Activated gamma-delta T cell (primary cell): Measurements from ENCODE around the gene SMYD2.

Experiments
- DNase-seq: peaks from one replicate; lab custom pipeline; 2025; lab: John Stamatoyannopoulos, UW

Gene SMYD2

GRCh38 chr1:214361636-214362035 is 80.7 kb downstream of the SMYD2 start:
- no peak for DNase-seq

DNA sequence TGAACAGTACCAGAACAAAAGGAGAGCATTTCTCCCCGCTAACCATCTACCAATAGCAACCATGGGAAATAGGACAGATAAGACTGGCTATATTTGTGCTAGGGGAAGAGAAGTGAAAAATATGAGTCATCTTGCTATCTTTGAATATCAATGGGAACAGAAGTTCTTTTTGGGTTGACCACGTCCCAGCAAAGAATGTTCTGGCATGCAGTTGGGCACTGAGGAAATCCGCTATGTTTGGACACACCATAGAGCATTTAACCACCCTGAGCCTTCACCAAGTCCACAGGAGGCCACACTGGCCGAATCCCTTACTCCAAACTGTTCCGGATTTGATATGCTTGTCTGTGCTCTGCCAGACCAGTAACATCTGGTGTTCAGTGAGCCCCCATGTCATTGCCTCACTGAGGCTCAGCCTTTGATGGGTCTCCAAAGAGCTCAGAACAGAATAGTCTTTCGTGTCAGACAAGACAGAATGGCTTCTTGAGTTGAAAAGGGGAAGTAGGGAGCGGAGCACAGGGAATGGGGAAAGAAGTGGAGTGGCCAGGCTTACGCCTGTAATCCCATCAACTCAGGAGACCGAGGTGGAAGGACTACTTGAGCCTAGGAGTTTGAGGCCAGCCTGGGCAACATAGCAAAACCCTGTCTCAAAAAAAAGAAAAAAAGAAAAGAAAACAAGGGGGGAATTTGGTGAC is 81.4 kb downstream of the SMYD2 start:
- no peak for DNase-seq

DNA sequence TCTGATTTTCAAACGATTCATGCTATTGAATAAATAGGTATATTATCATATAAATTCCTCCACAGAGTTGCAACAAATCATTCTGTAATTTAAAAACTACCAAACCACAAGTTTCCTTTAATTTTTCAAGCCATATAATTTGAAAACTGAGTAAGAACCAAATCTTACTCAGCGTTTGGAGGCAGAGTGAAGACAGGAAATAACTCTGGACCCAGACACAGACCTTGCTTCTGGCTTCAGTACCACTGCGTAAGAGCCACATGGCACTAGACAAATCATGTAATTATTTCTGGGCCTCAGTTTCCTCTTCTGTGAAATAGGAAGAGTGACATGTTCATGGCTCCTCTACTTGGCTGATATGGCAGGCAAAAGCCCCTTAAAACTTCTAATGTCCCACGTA is 82.4 kb downstream of the SMYD2 start:
- DNase-seq: no peak

DNA sequence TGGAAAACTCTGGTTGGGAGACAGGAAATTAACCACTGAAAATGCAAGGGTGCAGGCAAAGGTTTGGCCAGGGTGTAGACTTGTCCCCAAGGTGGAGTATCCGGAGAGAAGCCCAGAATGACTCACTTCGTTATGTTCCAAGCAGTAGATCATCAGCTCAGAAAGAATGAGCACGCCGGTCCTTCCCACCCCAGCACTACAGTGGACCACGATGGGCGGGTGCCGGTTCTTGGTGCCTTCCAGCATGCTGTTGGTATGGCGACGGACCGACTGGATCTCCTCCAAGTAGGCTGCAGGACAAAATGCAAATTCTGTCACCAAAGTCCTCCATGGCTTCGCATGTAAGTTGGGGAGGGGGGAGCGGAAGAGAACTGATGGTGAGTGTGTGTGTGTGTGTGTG is 83.4 kb downstream of the SMYD2 start:
- DNase-seq: no peak

DNA sequence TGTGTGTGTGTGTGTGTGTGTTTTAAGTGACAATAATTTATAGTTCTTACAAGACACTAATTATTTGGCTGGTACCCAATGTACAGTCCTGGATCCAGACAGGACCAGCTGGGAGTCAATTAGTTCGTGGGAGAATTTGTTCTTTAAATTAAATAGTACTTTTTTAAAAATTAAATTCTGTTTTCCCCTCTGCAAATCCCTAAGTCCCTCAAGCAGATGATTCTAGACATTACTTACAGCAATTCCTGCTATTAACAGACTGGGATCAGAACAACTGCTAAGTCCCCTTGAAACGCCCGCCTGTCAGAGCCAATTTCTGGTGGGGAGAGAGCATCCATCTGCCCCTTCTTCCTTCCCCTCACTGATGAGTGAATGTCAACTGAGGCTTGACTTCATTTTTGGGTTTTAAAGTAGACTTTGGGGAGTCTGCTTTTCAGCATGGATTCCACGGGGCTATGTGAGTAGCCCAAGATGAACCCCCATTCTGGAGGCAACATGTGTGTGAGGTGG is 83.9 kb downstream of the SMYD2 start:
- no peak for DNase-seq

DNA sequence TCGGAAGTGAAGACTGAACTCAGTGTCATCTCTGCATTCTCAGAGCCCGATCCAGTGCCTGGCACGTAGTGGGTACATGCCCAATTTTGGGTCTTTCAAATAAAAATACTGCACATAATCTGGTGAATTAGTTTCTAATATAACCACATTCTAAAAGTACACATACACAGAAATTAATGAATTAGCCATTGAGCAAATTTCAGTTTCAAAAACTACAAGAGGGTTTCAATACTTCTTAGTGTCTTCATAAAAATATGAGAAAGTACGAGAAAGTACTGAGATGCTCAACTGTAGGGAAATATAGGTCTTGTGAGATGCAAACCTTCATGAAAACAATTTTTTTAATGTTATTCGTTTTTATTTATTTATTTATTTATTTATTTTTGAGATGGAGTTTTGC is 86.9 kb downstream of the SMYD2 start:
- no peak for DNase-seq

GRCh38 chr1:214369364-214369763 is 88.4 kb downstream of the SMYD2 start:
- no peak for DNase-seq

GRCh38 chr1:214370615-214371014 is 89.7 kb downstream of the SMYD2 start:
- DNase-seq: no peak

GRCh38 chr1:214372092-214372491 is 91.1 kb downstream of the SMYD2 start:
- DNase-seq: no peak

DNA sequence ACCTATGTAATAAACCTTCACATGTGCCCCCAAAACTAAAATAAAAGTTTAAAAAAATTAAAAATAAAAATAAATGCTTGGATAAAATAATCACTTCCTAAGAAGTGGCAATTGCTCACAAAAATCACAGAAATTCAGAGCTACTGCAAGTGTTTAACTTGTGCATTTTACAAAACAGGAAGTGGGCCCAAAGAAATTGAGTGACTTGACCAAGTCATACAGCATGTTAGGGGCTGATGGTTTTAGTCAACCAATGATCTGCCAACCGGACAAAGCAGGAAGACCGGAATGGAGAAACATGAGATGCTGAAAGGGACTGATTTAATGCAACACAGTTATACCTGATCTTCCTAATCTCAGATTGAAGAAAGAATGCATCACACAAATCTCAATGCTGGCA is 96.5 kb downstream of the SMYD2 start:
- no peak for DNase-seq

GRCh38 chr1:214377886-214378285 is 96.9 kb downstream of the SMYD2 start:
- DNase-seq: no peak

- DNase-seq: no peak
Measured at GRCh38 chr1:214378492-214378891, 97.5 kb downstream of the SMYD2 start.

DNA sequence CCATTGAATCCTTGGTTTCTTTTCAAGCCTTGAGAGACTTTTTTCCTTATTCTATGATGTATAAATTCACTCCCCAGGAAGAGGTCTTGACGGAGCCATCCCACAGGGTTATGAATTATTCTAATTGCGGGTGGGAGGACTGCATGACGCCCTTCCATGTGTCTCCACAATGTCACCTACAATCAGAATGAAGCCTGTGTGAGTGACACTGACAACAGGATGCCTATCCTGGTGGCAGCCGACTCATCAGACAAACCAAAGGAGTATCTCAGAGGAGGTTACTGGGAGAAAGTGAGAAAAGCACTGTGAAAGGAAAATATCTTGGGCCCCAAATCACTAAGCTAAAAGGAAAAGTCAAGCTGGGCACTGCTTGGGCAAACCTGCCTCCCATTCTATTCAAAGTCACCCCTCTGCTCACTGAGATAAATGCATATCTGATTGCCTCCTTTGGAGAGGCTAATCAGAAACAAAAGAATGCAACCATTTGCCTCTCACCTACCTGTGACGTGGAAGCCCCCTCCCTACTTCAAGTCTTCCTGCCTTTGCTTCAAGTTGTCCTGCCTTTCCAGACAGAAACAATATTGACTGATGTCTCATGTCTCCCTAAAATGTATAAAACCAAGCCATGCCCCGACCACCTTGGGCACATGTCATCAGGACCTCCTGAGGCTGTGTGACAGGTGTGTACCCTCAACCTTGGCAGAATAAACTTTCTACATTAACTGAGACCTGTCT is 98.4 kb downstream of the SMYD2 start:
- no peak for DNase-seq

DNA sequence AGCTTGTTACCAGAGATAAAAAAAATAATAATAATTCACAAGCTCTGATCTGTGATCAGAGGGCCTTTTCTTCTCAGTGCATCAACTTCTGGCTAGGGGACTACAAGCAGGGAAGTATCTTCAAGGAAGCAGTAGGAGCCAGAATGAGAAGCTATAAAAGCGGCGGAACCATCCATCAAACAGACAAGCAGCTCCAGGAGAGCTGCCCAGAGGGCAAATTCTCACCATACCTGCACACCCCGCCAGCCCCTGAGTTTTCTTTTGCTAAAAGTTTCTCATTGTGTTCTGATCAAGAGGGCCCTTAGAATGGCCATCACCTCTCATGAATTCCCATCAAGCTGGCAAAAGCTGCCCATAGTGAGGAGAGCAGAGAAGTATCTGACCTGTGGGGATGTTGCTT is 99.4 kb downstream of the SMYD2 start:
- DNase-seq: no peak

- DNase-seq: no peak
Measured at GRCh38 chr1:214380986-214381695, 100.2 kb downstream of the SMYD2 start.

- DNase-seq: no peak
Measured at GRCh38 chr1:214383381-214384372, 102.7 kb downstream of the SMYD2 start.

GRCh38 chr1:214384373-214385079 is 103.6 kb downstream of the SMYD2 start:
- DNase-seq: no peak

DNA sequence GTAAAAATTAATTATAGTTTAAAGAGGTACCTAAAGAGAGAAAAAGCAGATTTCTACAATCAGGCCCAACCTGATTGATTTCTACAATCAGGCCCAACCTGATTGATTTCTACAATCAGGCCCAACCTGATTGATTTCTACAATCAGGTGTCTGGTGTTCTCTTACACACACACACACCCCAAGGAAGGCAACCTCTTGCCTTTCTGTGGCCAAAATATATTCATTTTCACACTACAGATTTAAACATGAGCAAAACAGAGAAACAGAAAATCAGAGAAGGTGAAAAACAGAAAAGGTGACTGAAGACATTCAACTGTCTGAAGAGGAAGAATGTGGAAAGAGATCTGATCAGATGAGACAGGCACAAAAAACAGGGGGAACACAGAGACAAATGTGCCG is 104.5 kb downstream of the SMYD2 start:
- DNase-seq: no peak

- no peak for DNase-seq
Measured at GRCh38 chr1:214386333-214386732, 105.4 kb downstream of the SMYD2 start.
